HS-27A (cell line): ENCODE measurements around the gene FBP1.
"Not testable (repeated sequence)": the region's sequence is repeated elsewhere in the genome, so short reads cannot be mapped to it uniquely, and the experiment has no call there.

Source experiments
- DNase-seq: peaks from one replicate; pipeline ENCODE4 v3.0.0-alpha.2; 2012; ENCODE audit warnings: low read depth, missing footprints

The FBP1 gene

DNA sequence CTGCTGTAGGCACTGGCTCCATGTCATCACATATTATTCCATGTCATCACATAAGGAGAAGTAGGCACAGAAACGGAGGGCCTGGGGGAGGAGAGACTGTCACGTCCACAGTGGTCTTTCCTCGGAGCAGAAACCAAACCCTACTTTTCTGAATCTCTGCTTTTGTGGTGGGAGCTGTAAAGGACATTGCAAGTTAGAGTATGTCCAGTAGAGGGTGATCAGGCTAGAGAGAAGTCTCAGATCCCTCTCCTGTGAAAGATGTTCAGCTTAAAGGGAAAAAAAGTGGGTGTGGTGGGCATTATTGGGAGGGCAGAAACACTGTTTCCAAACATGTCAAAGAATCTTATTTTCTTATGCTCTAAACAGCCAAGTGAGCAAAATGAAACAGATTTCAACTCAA, 26.3 kb downstream of the FBP1 start:
- no peak for DNase-seq

DNA sequence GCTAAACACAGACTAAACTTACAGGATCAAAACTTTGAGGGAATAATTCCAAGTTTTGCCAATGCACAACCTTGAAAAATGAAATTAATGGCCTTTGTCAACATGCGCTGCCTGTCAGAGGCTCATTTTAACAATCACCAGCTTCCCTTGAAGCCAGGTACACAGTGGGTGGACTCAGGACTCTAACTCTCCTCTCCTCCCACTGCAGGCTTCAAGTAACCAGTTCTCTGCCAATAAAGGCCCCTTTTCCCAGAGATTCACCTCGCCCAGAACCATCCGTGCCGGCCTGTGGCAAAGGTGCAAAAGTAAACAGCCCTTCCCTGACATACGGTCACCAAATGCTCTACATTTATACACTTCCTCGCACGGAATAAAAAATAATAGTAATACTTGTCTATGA, 27.2 kb downstream of the FBP1 start:
- no peak for DNase-seq

DNA sequence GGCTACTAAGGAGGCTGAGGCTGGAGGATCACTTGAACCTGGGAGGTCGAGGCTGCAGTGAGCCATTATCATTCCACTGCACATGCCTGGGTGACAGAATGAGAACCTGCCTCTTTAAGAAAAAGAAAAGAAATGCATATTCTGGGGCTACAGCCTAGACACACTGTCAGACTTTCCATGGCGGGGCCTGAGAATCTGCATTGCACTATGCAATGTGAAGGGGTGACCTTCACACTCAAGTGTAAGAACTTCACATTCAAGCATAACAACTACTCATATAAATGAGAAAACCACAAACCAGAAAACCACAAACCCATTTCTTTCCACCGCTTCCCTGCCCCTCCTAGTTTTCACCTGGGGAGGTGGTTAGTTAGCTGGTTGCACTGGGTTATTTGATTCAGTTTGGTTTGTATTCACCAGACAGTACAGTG, 27.7 kb downstream of the FBP1 start:
- no peak for DNase-seq

DNA sequence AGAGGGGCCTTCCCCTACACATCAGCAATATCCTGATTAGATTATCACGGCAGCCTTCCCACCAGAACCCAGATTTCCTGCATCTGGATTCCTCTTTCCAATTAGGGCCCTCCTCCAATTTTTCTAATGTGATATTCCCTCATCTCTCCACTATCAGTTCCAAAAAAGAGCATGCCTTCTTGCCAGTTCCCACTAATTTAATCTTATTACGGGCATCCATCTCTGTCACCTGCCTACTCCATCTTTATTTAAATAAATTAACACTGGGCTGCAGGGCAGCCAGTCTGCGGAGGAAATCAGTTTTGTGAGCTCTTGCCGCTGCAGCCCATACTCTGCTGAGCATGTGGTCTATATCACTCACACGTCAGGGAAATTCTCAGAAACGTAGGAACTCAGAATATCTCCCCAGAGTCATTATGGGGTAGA, 29.1 kb downstream of the FBP1 start:
- no peak for DNase-seq

DNA sequence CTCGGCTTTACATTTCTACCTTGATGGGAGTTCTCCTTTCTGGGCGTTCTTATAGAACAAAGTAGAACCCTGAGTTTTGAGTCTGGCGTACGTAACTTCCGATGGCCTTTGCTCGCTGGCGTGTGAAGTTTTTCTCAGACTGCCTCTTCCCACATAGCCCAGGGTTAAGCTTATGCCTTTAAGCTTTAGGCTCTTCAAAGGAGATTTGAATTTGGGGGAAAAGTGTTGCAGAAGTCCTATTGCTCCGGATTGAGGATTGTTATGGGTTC, 32.0 kb downstream of the FBP1 start:
- DNase-seq, result no peak

DNA sequence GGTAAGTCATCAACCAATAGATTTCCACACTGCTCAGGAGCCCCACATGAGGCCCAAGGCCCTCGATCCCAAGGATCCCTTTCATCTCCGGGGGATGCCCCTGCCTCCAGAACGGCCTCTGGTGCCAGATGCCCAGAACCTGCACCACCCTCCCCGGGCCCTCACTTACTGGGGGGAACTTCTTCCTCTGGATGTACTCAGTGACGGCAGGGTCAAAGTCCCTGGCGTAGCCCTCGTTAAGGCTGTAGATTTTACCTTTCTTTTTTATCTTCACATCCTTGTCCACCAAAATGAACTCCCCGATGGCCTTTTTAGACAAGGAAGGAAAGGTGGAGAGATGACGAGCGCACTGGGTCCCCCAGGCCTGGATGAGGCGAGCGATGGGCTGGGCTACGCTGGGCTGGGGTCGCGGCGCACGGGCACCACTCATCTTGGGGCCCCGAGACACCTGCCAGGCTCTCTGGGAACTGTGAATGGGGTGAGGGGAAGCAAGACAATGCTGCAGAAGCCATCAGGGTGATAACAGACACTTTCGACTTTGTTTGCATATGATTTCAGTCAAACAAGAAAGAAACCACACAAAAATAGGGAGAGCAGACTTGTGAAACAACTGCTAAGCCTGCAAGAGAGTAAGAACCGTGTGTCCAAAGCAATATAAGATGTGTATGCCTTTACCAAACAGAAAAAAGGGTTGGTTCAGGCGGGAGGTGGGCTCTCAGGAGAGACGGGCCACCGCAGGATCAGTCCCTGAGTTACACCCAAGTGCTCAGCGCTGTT, 32.5 kb downstream of the FBP1 start:
- DNase-seq, result no peak

DNA sequence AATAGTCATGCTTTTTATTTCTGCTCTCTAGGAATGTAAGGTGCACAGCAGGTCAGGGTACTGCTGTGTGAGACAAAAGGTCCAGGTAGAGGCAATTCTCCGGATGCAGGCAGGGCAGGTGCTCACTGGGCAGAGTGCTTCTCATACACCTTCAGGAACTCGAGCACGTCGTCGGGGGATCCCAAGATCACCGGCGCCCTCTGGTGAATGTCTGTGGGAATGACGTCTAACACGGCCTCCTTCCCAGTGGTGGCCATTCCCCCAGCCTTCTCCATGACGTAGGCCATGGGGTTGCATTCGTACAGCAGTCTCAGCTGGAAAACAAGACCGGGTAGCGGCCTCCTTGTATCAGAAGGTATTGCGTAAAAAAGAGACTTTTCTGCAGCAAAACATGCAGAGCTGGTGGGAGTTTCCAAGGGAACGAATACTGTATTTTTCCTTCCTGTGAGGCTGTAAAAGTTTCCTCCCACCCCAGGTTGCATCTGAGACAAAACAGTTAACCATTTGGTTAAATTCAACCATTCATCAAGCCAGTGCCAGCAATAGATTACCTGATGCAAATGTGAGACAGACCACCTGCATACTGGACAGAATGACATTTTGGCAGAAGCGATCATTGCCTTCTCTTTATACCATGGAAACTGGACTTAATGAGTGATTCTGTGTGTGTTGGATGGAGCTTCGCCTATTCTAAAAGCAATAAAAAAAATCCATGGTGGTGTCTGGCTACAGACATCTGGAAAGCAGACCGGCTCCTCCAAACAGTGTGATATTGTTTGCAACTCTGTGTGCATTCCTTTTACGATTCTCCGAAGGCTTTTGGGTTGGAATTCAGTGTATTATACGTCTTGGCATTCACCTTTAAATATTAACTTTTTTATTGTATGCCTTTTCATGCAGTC, 35.8 kb downstream of the FBP1 start:
- peak; percentile 20 for DNase-seq

DNA sequence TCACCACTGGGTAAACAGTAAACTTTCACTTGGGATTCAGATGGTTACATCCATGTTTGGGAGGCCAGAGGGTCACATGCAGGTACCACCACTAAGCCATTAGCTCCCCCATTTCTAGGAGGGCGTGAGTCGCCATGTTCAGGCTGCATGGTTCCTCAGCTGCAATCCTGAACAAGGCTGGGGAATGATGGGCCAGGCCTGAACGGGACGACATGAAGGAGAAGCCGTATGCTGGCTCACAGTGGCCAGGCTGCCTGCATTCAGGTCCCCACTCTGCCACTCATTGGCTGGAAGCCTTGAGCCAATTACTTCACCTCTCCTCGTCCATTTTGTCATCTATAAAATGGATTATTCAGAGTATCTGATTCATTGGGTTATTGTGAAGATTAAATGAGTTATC, 36.7 kb downstream of the FBP1 start:
- no peak for DNase-seq

DNA sequence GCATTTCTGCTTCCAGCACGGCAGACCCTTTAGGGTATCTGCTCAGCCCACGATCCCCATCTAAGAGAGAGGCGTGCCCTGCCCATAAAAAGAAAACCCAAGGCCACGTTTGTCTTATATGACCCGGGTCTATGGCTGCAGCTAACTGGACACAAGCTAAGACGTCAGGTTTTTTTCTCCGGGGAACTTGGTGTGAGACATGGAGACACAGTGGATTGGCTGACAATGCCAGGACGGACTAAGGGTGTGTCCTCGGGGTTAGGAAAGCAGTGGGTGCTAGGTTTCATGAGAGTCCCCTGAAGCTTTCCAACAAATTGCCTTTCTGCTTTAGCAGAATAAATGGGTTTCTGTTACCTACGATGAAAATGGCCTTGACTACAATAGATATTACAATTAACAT, 38.6 kb downstream of the FBP1 start:
- DNase-seq, result no peak

DNA sequence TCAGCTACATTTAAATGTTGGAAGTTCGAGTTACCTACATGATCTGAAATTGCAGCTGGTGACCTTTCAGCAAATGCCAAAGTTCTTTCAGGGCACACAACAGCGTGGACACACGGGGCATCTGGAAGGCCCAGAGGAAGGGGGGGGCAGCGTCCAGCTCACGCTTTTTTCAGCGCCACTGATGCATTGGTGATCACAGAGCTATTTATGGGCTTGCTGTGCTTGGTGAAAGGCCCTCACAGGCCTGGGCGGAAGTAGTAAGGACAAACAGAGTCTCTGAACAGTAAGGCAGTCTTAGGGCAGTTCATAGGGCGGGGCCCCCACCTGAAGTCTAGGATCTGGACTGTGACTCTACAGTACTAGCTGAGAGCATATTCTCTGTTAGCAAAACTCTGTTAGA, 39.1 kb downstream of the FBP1 start:
- DNase-seq, result no peak

DNA sequence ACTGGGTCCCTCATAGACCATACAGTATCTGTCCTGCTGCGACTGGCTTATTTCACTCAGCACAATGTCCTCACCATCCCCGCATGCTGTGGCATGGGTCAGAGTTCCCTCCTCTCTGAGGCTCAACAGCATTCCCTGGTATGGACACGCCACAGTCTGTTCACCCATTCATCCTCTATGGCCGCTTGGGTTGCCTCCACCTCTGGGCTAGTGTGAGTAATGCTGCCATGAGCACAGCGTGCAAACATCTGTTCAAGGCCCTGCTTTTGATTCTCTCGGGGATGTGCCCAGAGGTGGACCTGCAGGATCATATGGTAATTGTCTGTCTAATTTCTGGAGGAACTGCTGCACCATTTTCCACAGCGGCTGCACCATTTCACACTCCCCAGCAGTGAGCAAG, 40.2 kb downstream of the FBP1 start:
- DNase-seq, result no peak

DNA sequence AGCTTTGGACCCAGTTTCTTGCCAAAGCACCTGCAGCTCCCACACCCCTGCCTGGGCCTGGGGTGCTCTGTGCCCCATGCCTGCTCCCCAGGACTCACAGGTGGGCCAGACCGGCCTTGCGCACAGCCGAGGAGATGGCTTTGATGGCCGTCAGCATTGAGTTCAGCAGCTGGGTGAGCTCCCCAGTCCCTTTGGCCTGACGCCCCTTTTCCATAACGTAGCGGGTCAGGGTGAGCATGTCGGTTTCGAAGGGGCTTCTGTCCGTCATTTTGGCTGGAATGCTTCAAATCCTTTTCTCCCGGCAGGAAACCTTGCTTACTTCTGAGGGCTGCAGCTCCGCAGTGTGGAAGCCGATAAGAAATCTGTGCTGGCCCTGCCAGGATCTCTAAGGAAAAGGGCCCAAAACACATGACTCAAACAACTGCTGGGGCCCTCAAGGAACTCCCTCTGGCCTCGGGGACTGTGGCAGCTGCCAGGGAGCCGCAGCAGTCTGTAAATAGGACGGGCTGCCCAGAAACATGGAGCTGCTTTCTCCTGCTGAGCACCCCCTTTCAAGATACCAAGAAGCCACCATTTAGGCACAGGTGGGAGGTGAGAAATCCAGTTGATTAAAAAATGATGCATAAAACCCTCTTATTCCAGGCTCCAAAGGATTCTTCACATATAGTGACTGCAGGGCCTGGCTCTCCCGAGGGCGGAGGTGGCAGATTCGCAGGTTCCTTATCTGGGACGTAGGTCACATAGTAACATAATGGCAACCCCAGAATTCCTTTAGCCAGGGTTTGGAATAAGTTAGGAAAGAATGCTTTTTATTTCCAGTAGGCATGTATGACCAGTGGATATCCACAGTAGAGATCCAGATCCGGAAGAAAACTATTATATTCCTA, 45.6 kb downstream of the FBP1 start, which contains the start of gene FBP2:
Gene FBP2, minus strand, starts transcription at position 366 of the 887 bp plus-strand sequence. Its CDS starts 98 bp downstream, at position 268.
- no peak for DNase-seq

DNA sequence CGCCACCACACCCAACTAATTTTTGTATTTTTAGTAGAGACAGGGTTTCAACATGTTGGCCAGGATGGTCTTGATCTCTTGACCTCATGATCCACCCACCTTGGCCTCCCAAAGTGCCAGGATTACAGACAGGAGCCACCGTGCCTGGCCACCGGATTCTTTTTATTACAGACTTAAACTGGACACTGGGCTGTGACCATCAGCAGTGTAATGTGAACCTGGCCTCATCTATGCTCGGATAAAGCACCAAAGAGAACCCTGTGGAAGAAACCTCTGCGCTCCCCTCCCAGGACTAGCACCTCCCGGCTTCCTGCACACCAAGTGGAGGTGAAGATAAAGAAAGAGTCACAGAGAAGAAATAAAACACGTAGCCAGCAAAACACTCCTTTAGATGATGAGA, 46.6 kb downstream of the FBP1 start:
- not testable (repeated sequence) for DNase-seq

DNA sequence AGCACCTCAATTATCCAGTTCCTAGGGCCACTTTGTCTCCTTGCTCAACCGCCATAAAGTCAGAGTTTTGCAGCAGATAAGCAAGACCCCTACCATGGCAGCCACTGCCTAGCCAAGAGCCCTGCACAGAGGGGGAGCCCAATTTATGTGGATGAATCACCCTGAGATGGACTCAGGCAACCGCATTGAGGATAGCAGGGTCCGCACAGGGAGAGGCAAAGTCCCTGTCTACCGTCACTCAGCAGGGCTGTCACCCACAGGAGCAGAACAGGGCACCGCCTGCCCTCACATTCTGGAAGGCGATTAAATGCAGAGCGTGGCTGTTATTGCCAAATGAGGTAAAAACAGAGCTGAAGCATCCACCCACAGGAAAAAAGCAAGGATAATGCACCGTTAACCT, 47.4 kb downstream of the FBP1 start:
- DNase-seq, result no peak

DNA sequence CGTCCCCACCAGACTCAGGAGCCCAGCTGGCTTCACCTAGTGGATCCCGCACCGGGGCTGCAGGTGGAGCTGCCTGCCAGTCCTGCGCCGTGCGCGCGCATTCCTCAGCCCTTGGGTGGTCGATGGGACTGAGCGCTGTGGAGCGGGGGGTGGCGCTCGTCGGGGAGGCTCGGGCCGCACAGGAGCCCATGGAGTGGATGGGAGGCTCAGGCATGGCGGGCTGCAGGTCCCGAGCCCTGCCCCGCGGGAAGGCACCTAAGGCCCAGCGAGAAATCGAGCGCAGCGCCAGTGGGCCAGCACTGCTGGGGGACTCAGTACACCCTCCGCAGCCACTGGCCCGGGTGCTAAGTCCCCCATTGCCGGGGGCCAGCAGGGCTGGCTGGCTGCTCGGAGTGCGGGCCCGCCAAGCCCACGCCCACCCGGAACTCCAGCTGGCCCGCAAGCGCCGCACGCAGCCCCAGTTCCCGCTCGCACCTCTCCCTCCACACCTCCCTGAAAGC, 48.2 kb downstream of the FBP1 start:
- not testable (repeated sequence) for DNase-seq

DNA sequence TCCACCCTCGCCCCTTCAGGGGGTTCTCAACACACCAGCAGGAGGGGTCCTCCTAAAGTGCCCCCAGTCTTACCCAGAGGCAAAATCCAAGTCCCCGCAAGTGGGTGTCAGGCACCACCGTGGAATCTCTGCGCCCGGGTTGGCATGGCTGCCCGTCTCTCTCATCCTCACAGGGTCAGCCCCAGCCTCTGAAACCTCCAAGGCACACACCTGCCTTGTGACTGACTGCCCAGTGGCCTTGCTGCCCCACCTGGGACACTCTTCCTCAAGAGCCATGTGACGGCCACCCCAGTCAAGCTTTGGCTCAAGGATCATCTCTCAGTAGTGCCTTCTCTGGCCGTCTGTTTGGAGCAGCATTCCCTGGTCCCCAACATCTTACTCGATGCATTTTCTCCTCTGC, 50.6 kb downstream of the FBP1 start:
- DNase-seq, result no peak

DNA sequence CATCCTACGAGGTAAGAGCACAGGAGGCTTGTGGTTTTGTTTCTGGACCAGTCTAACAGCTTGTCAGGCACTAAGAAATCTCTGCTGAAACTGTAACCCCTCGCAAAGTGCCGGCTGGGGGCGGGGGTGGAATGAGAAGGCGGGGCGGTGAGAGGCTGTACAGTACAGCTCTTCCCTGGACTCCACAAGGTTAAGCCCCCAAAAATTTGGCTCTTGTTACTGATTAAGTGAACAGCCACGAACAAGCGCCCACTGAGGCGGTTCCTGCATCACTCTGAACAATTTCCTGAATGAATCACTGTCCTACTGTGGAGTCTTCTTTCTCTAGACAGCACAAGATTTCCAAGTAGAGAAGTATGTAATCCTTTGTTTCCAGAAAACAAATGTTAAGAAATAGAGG, 52.5 kb downstream of the FBP1 start:
- no peak for DNase-seq

DNA sequence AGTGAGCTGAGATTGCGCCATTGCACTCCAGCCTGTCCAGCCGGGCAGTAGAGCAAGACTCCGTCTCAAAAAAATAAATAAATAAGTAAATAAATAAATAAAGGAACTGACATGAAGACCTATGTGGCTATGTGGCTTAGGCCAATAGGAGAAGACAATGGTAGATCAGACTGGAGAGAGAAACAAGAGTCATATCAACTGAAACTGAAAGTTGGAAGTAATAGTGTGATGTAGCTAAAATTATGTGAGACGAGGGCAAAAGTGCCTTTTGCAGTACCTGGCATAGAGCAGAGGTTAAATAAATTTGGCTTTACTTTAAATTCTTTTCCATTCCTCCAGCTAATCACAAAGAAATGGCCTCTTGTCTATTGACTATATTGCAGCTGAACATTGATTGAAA, 53.0 kb downstream of the FBP1 start:
- DNase-seq, result no peak

DNA sequence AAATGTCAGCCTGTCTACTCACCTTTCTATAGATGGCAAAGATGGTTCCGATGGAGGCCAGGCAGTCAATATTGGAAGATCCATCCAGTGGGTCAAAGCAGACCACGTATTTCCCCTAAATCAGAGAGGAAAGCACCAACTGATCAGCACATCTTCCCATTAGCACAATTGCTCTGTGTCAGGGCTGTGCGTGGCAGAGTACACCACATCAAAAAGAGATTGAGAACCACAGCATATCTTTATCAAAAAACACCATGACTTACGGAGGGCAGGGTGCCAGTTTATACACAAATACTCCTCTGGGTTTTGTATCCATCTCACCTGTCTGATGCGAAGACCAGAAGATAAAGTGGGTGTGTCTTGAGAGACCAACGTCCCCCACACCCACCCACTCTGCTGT, 54.8 kb downstream of the FBP1 start:
- no peak for DNase-seq

DNA sequence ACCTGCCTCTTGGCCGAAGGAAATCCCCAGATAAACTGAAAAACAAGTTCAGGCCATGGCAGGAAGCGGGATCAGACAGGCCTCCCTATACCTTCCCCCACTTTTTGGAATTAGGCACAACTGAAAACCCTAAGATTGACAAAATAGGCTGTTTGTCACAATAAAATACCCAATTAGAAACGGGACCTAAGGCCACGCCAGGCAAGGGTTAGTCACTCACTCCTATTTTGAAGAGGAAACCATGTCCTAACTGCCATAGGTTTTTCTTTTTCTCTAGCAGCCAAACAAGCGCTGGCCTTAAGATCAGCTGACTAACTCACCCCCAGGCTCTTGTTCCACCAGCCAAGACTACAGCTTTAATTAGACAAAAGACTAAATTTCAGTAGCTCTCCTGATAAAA, 57.6 kb downstream of the FBP1 start:
- no peak for DNase-seq

DNA sequence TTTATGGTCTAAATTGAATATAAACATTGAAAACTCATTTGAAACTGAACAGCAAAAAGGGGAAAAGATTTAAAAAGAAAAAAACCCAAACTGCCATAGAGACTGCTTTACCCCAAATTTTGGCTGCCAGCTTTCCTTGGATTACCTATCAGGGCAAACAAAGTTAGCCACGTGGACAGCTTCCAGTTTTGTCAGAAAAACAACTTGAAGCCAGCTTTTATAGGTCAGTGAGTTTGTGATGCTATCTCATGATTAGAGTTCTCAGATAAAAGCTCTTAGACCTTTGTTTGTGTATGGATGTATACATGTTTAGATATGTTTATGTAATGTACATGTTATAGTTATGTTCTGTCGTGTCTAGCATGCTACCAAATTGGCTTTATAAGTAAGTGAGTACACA, 61.7 kb downstream of the FBP1 start:
- no peak for DNase-seq

DNA sequence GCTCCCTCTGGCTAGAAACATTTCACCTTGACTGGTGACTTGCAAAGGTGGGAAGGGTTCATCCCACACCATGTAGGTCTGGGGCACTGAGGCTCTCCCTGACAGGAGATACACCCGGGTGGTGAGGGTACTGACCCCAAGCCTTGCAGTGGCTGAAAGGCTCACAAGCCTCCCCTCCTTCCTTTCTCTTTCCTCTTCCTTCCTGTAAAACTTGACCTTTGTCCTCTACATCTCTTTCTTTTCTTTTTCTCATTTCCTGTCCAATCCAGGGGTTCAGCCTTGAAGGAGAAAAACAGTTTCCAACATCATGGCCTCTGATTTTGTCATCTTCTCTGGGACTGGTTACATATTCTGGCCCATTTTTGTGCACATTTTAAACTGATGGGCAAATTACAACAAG, 62.3 kb downstream of the FBP1 start:
- no peak for DNase-seq
